Measurements from ENCODE around the gene RRAGA.

DNA sequence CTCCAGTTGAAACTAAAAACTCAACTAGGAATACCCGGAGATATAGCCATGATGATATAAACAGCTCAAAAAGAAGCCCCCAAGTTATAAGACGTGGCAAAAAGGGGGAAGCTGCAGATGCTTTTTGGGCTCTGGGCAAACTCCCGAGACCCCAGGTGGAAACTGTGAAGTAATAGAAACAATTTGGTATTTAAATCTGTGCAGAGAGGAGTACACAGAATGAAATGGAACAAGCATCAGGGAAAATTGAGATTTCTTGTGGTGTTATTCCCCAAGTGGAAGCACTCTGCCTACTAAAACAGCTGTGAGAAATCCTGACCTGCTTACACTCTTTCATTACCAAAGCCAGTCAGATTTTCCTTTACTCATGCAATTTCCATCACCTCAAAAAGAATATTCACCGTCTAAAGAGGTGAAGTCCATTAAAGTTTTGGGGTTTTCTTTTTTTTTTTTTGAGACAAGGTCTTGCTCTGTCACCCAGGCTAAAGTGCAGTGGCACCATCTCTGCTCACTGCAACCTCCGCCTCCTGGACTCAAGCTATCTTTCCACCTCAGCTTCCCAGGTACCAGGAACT is 39.7 kb upstream of the RRAGA start:
- TF ChIP-seq POLR2A (IDR thresholded peaks at IDR 0.05; ENCODE audit: low read depth, low read length) (no peak), MAX (IDR thresholded peaks at IDR 0.05; ENCODE audit: insufficient read depth, insufficient read length) (no peak), EZH2 (IDR thresholded peaks at IDR 0.05; ENCODE audit: borderline replicate concordance, low read depth, low read length, severe bottlenecking) (no peak), POLR2AphosphoS5 (IDR thresholded peaks at IDR 0.05; ENCODE audit: insufficient read depth, low read depth, low read length) (no peak), JUN (IDR thresholded peaks at IDR 0.05; ENCODE audit: borderline replicate concordance, insufficient read depth, insufficient read length, low read depth) (no peak), FOS (IDR thresholded peaks at IDR 0.05; ENCODE audit: borderline replicate concordance, insufficient read depth, low read length) (no peak)
- TF ChIP-seq, protein P1, sequence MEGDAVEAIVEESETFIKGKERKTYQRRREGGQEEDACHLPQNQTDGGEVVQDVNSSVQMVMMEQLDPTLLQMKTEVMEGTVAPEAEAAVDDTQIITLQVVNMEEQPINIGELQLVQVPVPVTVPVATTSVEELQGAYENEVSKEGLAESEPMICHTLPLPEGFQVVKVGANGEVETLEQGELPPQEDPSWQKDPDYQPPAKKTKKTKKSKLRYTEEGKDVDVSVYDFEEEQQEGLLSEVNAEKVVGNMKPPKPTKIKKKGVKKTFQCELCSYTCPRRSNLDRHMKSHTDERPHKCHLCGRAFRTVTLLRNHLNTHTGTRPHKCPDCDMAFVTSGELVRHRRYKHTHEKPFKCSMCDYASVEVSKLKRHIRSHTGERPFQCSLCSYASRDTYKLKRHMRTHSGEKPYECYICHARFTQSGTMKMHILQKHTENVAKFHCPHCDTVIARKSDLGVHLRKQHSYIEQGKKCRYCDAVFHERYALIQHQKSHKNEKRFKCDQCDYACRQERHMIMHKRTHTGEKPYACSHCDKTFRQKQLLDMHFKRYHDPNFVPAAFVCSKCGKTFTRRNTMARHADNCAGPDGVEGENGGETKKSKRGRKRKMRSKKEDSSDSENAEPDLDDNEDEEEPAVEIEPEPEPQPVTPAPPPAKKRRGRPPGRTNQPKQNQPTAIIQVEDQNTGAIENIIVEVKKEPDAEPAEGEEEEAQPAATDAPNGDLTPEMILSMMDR (IDR thresholded peaks at IDR 0.05; ENCODE audit: extremely low read depth in 1 of 2, insufficient read depth in 1 of 2, low read depth in 1 of 2, low read length in 2 of 2): no peak
